ENCODE data around the gene TFDP1. TPM values are rescaled to one million over a fixed set of nuclear protein-coding genes. Genes with fewer than 3 reads are reported as not detected.

The TFDP1 gene
- polyA plus RNA-seq, 3 donors: 30.3 to 54.0 (median 37.6) TPM

GRCh38 chr13:113650731-113651148 is 66.2 kb downstream of the TFDP1 start:
- Histone ChIP-seq H3K36me3 (replicated peaks in 1 of 2; ENCODE audit: control insufficient read depth in 1 of 2, insufficient read depth in 2 of 2, low read length in 2 of 2) (no peaks in the 10 kb centered on the region), H3K4me2 (replicated peaks; ENCODE audit: extremely low read depth, low read length, poor library complexity, severe bottlenecking) (no peak overlapping the region), H2AFZ (ENCODE audit: insufficient read depth, low read depth, low read length, poor library complexity, severe bottlenecking) (no peak overlapping the region), H3K4me1 (ENCODE audit: control insufficient read depth in 1 of 2, insufficient read depth in 2 of 2, low read length in 2 of 2) (no peaks in the 10 kb centered on the region), H3K9ac (ENCODE audit: insufficient read depth, low read length, poor library complexity, severe bottlenecking) (no peak overlapping the region), H3K27me3 (ENCODE audit: control insufficient read depth in 2 of 2, insufficient read depth in 2 of 2, low read length in 2 of 2) (no peaks in the 10 kb centered on the region), H4K20me1 (ENCODE audit: insufficient read depth, low read length) (no peaks in the 10 kb centered on the region), H3K27ac (ENCODE audit: low read depth in 1 of 2, low read length in 2 of 2) (no peak overlapping the region), H3K4me3 (replicated peaks in 1 of 3; ENCODE audit: low read depth in 2 of 3, low read length in 3 of 3) (no peak overlapping the region), H3K9me3 (replicated peaks in 1 of 2; ENCODE audit: control insufficient read depth in 1 of 2, insufficient read depth in 1 of 2, low read length in 2 of 2) (peaks cover 6 to 16% of the 10 kb centered on the region in 2 donors), H3K79me2 (ENCODE audit: insufficient read depth, low read length) (no peaks in the 10 kb centered on the region)
- H3K4me3 Mint-ChIP-seq: no peak overlapping the region
- DNase-seq: no peak
- peaks cover 7% of the 10 kb centered on the region for H3K4me1 Mint-ChIP-seq
- no peaks in the 10 kb centered on the region for H3K36me3 Mint-ChIP-seq
- H3K9me3 Mint-ChIP-seq: peaks cover 13 to 24% (median 21%) of the 10 kb centered on the region in 7 donors
- peaks cover 9 to 13% (median 13%) of the 10 kb centered on the region in 3 donors for H3K27me3 Mint-ChIP-seq (ENCODE audit: low read depth in 3 of 3)
- H3K27ac Mint-ChIP-seq: no peak overlapping the region
- intact Hi-C loops (cut with micrococcal nuclease): no loop called here
- WGBS (ENCODE audit: insufficient coverage): 95% methylated on average over 16 of the region's 16 CpGs
- no peak for TF ChIP-seq CTCF (IDR thresholded peaks at IDR 0.05)

- peaks cover 10 to 16% (median 13%) of the 10 kb centered on the region in 7 donors for H3K9me3 Mint-ChIP-seq
- H3K36me3 Mint-ChIP-seq: no peaks in the 10 kb centered on the region
- Histone ChIP-seq H3K27me3 (ENCODE audit: control insufficient read depth in 2 of 2, insufficient read depth in 2 of 2, low read length in 2 of 2) (no peaks in the 10 kb centered on the region), H3K36me3 (replicated peaks in 1 of 2; ENCODE audit: control insufficient read depth in 1 of 2, insufficient read depth in 2 of 2, low read length in 2 of 2) (no peaks in the 10 kb centered on the region), H3K9ac (ENCODE audit: insufficient read depth, low read length, poor library complexity, severe bottlenecking) (no peak overlapping the region), H3K27ac (ENCODE audit: low read depth in 1 of 2, low read length in 2 of 2) (no peak overlapping the region), H3K4me3 (replicated peaks in 1 of 3; ENCODE audit: low read depth in 2 of 3, low read length in 3 of 3) (no peak overlapping the region), H3K4me2 (replicated peaks; ENCODE audit: extremely low read depth, low read length, poor library complexity, severe bottlenecking) (no peak overlapping the region), H3K4me1 (ENCODE audit: control insufficient read depth in 1 of 2, insufficient read depth in 2 of 2, low read length in 2 of 2) (no peaks in the 10 kb centered on the region), H3K9me3 (replicated peaks in 1 of 2; ENCODE audit: control insufficient read depth in 1 of 2, insufficient read depth in 1 of 2, low read length in 2 of 2) (peaks cover 0 to 8% of the 10 kb centered on the region in 2 donors), H4K20me1 (ENCODE audit: insufficient read depth, low read length) (no peaks in the 10 kb centered on the region), H3K79me2 (ENCODE audit: insufficient read depth, low read length) (no peaks in the 10 kb centered on the region), H2AFZ (ENCODE audit: insufficient read depth, low read depth, low read length, poor library complexity, severe bottlenecking) (no peak overlapping the region)
- peaks cover 7% of the 10 kb centered on the region for H3K4me1 Mint-ChIP-seq
- intact Hi-C loops (cut with micrococcal nuclease): no loop called here
- peaks cover 9 to 13% (median 11%) of the 10 kb centered on the region in 3 donors for H3K27me3 Mint-ChIP-seq (ENCODE audit: low read depth in 3 of 3)
- TF ChIP-seq CTCF (IDR thresholded peaks at IDR 0.05): no peak
- no peak for DNase-seq
- H3K27ac Mint-ChIP-seq: no peak overlapping the region
- WGBS (ENCODE audit: insufficient coverage): 96% methylated on average over 35 of the region's 37 CpGs
- H3K4me3 Mint-ChIP-seq: no peak overlapping the region
Measured at GRCh38 chr13:113651511-113652403, 67.2 kb downstream of the TFDP1 start.

Data from CD14-positive monocyte (primary cell).